Coronary artery (tissue), 2 donors: ENCODE measurements around the gene RABGGTA.
A peak's percentile ranks its signal among the peaks of the same experiment; 100 is the strongest.

Source experiments
- DNase-seq: peaks from one replicate; pipeline ENCODE4 v3.0.0-alpha.2; 2017; ENCODE audit warnings: low spot score
- H3K27ac ChIP-seq, 2 donors: fragments of 200-600 bp; sonication (generic); one replicate each; pipeline ENCODE4 v1.5.1; 2016 to 2019
- H3K4me3 ChIP-seq: fragments of 200-600 bp; sonication (generic); 2 replicates; pipeline ENCODE4 v1.5.1; 2016; ENCODE audit warnings: mild to moderate bottlenecking, moderate library complexity
- CTCF ChIP-seq: fragments of 200-600 bp; sonication (generic); IDR thresholded peaks from one replicate; pipeline ENCODE4 v1.5.1; 2019; ENCODE audit warnings: antibody characterized with exemption

RABGGTA gene

GRCh38 chr14:24283796-24284460 lies 12.5 kb upstream of the RABGGTA start:
- no peak for DNase-seq
- H3K27ac ChIP-seq: no peak overlapping the region
- no peak overlapping the region for H3K4me3 ChIP-seq
- no peak for TF ChIP-seq CTCF

GRCh38 chr14:24282736-24283135 lies 11.3 kb upstream of the RABGGTA start:
- no peak overlapping the region for H3K27ac ChIP-seq
- DNase-seq: no peak
- H3K4me3 ChIP-seq: no peak overlapping the region
- no peak for TF ChIP-seq CTCF

- no peak for TF ChIP-seq CTCF
- DNase-seq: no peak
- H3K27ac ChIP-seq: no peak overlapping the region
- H3K4me3 ChIP-seq: no peak overlapping the region
These were observed 10.2 kb upstream of the RABGGTA start for GRCh38 chr14:24281636-24282035.

GRCh38 chr14:24280797-24281460 lies 9.5 kb upstream of the RABGGTA start:
- TF ChIP-seq CTCF: no peak
- no peak for DNase-seq
- Histone ChIP-seq H3K27ac (peak overlapping the region in 1 of 2 donors; percentile 32), H3K4me3 (no peak overlapping the region)

GRCh38 chr14:24279301-24280186 lies 8.1 kb upstream of the RABGGTA start:
- no peak for DNase-seq
- H3K27ac ChIP-seq: no peak overlapping the region
- no peak overlapping the region for H3K4me3 ChIP-seq
- TF ChIP-seq CTCF: no peak

GRCh38 chr14:24278424-24278823 lies 7.0 kb upstream of the RABGGTA start:
- H3K4me3 ChIP-seq: no peak overlapping the region
- no peak for TF ChIP-seq CTCF
- DNase-seq: no peak
- no peak overlapping the region for H3K27ac ChIP-seq
